AG04450 (cell line): ENCODE results near the gene BMPR1B. TPM values are rescaled to one million over a fixed set of nuclear protein-coding genes. Genes with fewer than 3 reads are reported as not detected.

Source experiments
- CTCF ChIA-PET: fragments of 300-600, 350-600 bp; formaldehyde crosslinking; extraction: SDS; loops from one replicate; lab custom pipeline; 2022; ENCODE audit warnings: antibody characterized with exemption, inconsistent platforms; lab: Charles Lee
- POLR2A ChIA-PET: fragments of 350-600 bp; formaldehyde crosslinking; extraction: SDS; loops from one replicate; lab custom pipeline; 2021; ENCODE audit warnings: antibody characterized with exemption, inconsistent platforms; lab: Yijun Ruan, JAX
- DNase-seq: peaks from one replicate; pipeline ENCODE4 v3.0.0-alpha.2; 2011; ENCODE audit warnings: low read depth, low spot score
- H3K27ac ChIP-seq: one replicate; pipeline ENCODE4 v1.5.1; 2012; ENCODE audit warnings: low read depth, low read length, control low read depth
- H3K27me3 ChIP-seq: one replicate; pipeline ENCODE4 v1.6.0; 2012; ENCODE audit warnings: low read length; ENCODE audit not compliant: control insufficient read depth, insufficient read depth
- H3K4me3 ChIP-seq: 2 replicates; pipeline ENCODE4 v1.5.1; 2011; ENCODE audit warnings: mild to moderate bottlenecking, low read depth, low read length, control low read depth
- H3K9me3 ChIP-seq: 2 replicates; pipeline ENCODE4 v1.5.1; 2012; ENCODE audit warnings: low read length; ENCODE audit not compliant: control insufficient read depth, insufficient read depth
- polyA plus RNA-seq: library from polyadenylated mRNA; depleted of rRNA; stranded (reverse); fragments of >200 nt; gene quantifications from 2 replicates; pipeline ENCODE4 v1.2.3, GENCODE V29; 2011
- TF ChIP-seq, protein P1 (sequence below): IDR thresholded peaks from 2 replicates; pipeline ENCODE4 v1.5.1; 2011; ENCODE audit warnings: low read depth, low read length, control low read depth, inconsistent platforms

Gene BMPR1B
- polyA plus RNA-seq, 1 experiment = 0.42 TPM

DNA sequence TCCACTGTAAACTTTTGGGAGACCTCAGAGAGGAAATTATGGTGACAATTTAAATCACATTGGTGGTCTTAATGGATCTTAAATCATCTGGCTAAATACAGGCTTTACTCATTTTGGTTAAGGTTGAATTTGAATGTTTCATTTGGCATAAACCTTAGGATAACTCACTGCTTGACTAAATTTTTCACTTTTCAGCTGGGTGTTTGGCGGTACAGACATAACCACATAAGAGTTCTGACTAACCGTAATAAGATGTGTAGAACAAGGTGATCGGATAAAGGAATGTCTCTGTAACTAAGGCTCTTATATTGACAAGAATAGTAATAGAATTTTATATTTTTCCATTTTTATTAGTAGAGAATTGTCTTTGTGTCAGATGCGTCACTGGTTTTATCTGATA is 281.0 kb downstream of the BMPR1B start:
- POLR2A ChIA-PET = no interaction called here
- CTCF ChIA-PET = no interaction called here
- Histone ChIP-seq H3K9me3 (no peaks in the 10 kb centered on the region), H3K4me3 (no peak overlapping the region), H3K27ac (no peak overlapping the region), H3K27me3 (no peaks in the 10 kb centered on the region)
- DNase-seq = no peak
- TF ChIP-seq, protein P1, sequence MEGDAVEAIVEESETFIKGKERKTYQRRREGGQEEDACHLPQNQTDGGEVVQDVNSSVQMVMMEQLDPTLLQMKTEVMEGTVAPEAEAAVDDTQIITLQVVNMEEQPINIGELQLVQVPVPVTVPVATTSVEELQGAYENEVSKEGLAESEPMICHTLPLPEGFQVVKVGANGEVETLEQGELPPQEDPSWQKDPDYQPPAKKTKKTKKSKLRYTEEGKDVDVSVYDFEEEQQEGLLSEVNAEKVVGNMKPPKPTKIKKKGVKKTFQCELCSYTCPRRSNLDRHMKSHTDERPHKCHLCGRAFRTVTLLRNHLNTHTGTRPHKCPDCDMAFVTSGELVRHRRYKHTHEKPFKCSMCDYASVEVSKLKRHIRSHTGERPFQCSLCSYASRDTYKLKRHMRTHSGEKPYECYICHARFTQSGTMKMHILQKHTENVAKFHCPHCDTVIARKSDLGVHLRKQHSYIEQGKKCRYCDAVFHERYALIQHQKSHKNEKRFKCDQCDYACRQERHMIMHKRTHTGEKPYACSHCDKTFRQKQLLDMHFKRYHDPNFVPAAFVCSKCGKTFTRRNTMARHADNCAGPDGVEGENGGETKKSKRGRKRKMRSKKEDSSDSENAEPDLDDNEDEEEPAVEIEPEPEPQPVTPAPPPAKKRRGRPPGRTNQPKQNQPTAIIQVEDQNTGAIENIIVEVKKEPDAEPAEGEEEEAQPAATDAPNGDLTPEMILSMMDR = no peak

- H3K27me3 ChIP-seq = no peaks in the 10 kb centered on the region
- no peaks in the 10 kb centered on the region for H3K9me3 ChIP-seq
- ChIA-PET POLR2A (no interaction called here), CTCF (no interaction called here)
- H3K4me3 ChIP-seq = no peak overlapping the region
- TF ChIP-seq, protein P1 = no peak
- no peak overlapping the region for H3K27ac ChIP-seq
- DNase-seq = no peak
Observed at GRCh38 chr4:95044324-95044837, 286.6 kb downstream of the BMPR1B start.

GRCh38 chr4:95045429-95045828 is 287.7 kb downstream of the BMPR1B start:
- TF ChIP-seq, protein P1 = no peak
- no peak overlapping the region for H3K27ac ChIP-seq
- no peak overlapping the region for H3K4me3 ChIP-seq
- H3K27me3 ChIP-seq = no peaks in the 10 kb centered on the region
- no peaks in the 10 kb centered on the region for H3K9me3 ChIP-seq
- POLR2A ChIA-PET = no interaction called here
- no peak for DNase-seq
- CTCF ChIA-PET = no interaction called here

GRCh38 chr4:95048296-95048695 is 290.5 kb downstream of the BMPR1B start:
- TF ChIP-seq, protein P1 = no peak
- CTCF ChIA-PET = no interaction called here
- H3K4me3 ChIP-seq = no peak overlapping the region
- H3K9me3 ChIP-seq = no peaks in the 10 kb centered on the region
- no peak for DNase-seq
- no peak overlapping the region for H3K27ac ChIP-seq
- POLR2A ChIA-PET = no interaction called here
- no peaks in the 10 kb centered on the region for H3K27me3 ChIP-seq

- no peaks in the 10 kb centered on the region for H3K27me3 ChIP-seq
- H3K4me3 ChIP-seq = no peak overlapping the region
- no peaks in the 10 kb centered on the region for H3K9me3 ChIP-seq
- H3K27ac ChIP-seq = no peak overlapping the region
- POLR2A ChIA-PET = no interaction called here
- no peak for DNase-seq
- CTCF ChIA-PET = interaction anchor here (1.1 kb wide), 1 partner anchor 23 kb away, joined by 3 read pairs; no protein-coding TSS in a partner anchor
- TF ChIP-seq, protein P1 = no peak
Observed at GRCh38 chr4:95049551-95050233, 291.9 kb downstream of the BMPR1B start.
